Mesendoderm (in vitro differentiated cells): ENCODE measurements around the gene SNX30.

ENCODE experiments used
- DNase-seq: peaks from one replicate; pipeline ENCODE4 v3.0.0; 2013
- H2AK5ac ChIP-seq: 2 replicates; pipeline ENCODE4 v1.6.1; 2013; ENCODE audit warnings: low read length, inconsistent platforms
- H2BK120ac ChIP-seq: 2 replicates; pipeline ENCODE4 v1.6.1; 2013; ENCODE audit warnings: low read depth, mild to moderate bottlenecking, low read length, moderate library complexity, mixed read lengths
- H2BK15ac ChIP-seq: replicated peaks from 2 replicates; pipeline ENCODE4 v1.6.1; 2013; ENCODE audit warnings: low read depth, mild to moderate bottlenecking, moderate library complexity
- H2BK5ac ChIP-seq: 2 replicates; pipeline ENCODE4 v1.6.1; 2013; ENCODE audit warnings: low read length, inconsistent platforms
- H3K18ac ChIP-seq: 2 replicates; pipeline ENCODE4 v1.6.1; 2013; ENCODE audit warnings: mild to moderate bottlenecking, low read length, mixed read lengths
- H3K23ac ChIP-seq: one replicate; pipeline ENCODE4 v1.6.1; 2013; ENCODE audit warnings: low read length
- H3K27ac ChIP-seq: 2 replicates; pipeline ENCODE4 v1.5.1; 2013; ENCODE audit warnings: low read depth, mild to moderate bottlenecking, inconsistent platforms, low read length, moderate library complexity
- H3K27me3 ChIP-seq: 2 replicates; pipeline ENCODE4 v1.6.1; 2013; ENCODE audit warnings: low read length, control low read depth, mild to moderate bottlenecking, inconsistent platforms; ENCODE audit not compliant: insufficient read depth, poor library complexity
- H3K36me3 ChIP-seq: 2 replicates; pipeline ENCODE4 v1.6.1; 2013; ENCODE audit warnings: low read length, inconsistent platforms; ENCODE audit not compliant: control insufficient read depth, insufficient read depth
- H3K4ac ChIP-seq: one replicate; pipeline ENCODE4 v1.6.1; 2013; ENCODE audit warnings: low read depth, mild to moderate bottlenecking, low read length, moderate library complexity
- H3K4me1 ChIP-seq: 2 replicates; pipeline ENCODE4 v1.6.1; 2013; ENCODE audit warnings: low read depth, low read length, inconsistent platforms; ENCODE audit not compliant: control insufficient read depth
- H3K4me2 ChIP-seq: 2 replicates; pipeline ENCODE4 v1.6.1; 2013; ENCODE audit warnings: low read length
- H3K4me3 ChIP-seq: 2 replicates; pipeline ENCODE4 v1.5.1; 2013; ENCODE audit warnings: mild to moderate bottlenecking, low read length
- H3K56ac ChIP-seq: one replicate; pipeline ENCODE4 v1.6.1; 2013; ENCODE audit warnings: low read length
- H3K79me1 ChIP-seq: 2 replicates; pipeline ENCODE4 v1.6.1; 2013; ENCODE audit warnings: low read length, inconsistent platforms
- H3K79me2 ChIP-seq: 2 replicates; pipeline ENCODE4 v1.6.1; 2013; ENCODE audit warnings: mild to moderate bottlenecking, low read length; ENCODE audit not compliant: control insufficient read depth, insufficient read depth
- H3K9ac ChIP-seq: 2 replicates; pipeline ENCODE4 v1.6.1; 2013; ENCODE audit warnings: low read length, inconsistent platforms
- H4K5ac ChIP-seq: one replicate; pipeline ENCODE4 v1.6.1; 2013; ENCODE audit warnings: low read length
- H4K8ac ChIP-seq: one replicate; pipeline ENCODE4 v1.6.1; 2013; ENCODE audit warnings: low read depth, mild to moderate bottlenecking, control low read depth, low read length, moderate library complexity
- WGBS: extraction: QIAGEN DNeasy Blood & Tissue Kit; methylation state at CpG from one replicate; pipeline ENCODE4 v1.1.7; 2013; ENCODE audit warnings: low lambda C conversion rate, missing lambda C conversion rate; ENCODE audit not compliant: insufficient coverage; ENCODE audit errors: extremely low coverage; 5-methylcytosine and 5-hydroxymethylcytosine counted together

The SNX30 gene

DNA sequence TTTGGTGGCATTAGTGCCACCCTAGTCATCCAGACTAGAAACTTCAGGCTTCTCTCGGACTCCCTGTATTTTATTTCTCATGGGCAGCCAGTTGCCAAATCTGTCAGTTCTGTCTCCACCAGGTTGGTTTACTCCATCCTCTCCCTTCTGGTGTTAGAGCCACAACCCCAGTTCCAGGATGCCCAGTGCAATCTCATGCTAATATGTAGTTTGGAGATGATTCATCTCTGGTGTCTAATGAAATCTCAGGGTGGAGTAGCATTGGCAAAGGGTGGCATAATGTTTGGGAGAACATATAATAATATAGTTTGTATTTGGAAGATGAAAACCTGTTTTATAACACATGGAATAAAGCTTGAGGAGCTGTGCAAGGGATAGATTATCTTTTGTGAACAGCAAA lies 109.9 kb downstream of the SNX30 start:
- Histone ChIP-seq H3K27me3 (no peaks in the 10 kb centered on the region), H3K4ac (no peak overlapping the region), H3K56ac (no peak overlapping the region), H3K9ac (no peak overlapping the region), H4K8ac (no peak overlapping the region), H3K36me3 (no peaks in the 10 kb centered on the region), H3K79me1 (no peaks in the 10 kb centered on the region), H4K5ac (no peak overlapping the region), H3K4me2 (no peak overlapping the region), H3K4me1 (no peaks in the 10 kb centered on the region), H3K23ac (no peak overlapping the region), H2AK5ac (no peak overlapping the region), H3K27ac (no peak overlapping the region), H3K4me3 (no peak overlapping the region), H2BK5ac (no peak overlapping the region), H2BK120ac (no peak overlapping the region), H3K79me2 (no peaks in the 10 kb centered on the region), H3K18ac (no peak overlapping the region), H2BK15ac (no peak overlapping the region)
- no peak for DNase-seq
- no CpG with 5 or more reads among the region's 1 CpG for WGBS

DNA sequence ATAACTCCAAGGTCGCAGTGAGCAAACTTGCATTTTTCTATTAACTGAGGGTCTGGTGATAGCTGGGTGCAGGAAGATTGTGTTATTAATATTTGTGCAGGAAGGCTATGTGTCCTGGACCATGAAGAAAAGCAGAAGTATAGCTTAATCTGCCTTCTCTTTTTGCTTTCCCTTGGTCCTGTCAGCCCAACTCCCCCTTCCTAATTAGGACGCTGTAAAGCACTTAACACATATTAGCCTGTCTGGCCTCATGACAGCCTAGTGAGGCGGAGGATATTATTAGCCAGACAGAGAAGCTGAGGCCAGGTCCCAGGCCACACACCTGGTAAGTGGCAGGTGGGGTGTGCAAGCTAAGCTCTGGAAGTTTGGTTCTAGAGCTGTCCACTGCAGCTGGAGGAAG lies 110.6 kb downstream of the SNX30 start:
- Histone ChIP-seq H3K9ac (no peak overlapping the region), H2BK5ac (no peak overlapping the region), H3K4ac (no peak overlapping the region), H3K27me3 (no peaks in the 10 kb centered on the region), H3K23ac (no peak overlapping the region), H4K5ac (no peak overlapping the region), H3K4me3 (no peak overlapping the region), H3K4me1 (no peaks in the 10 kb centered on the region), H3K27ac (no peak overlapping the region), H3K36me3 (no peaks in the 10 kb centered on the region), H2BK120ac (no peak overlapping the region), H3K79me2 (no peaks in the 10 kb centered on the region), H3K18ac (no peak overlapping the region), H3K79me1 (no peaks in the 10 kb centered on the region), H4K8ac (no peak overlapping the region), H3K56ac (no peak overlapping the region), H2AK5ac (no peak overlapping the region), H2BK15ac (no peak overlapping the region), H3K4me2 (no peak overlapping the region)
- no peak for DNase-seq
- no CpG with 5 or more reads among the region's 3 CpGs for WGBS

DNA sequence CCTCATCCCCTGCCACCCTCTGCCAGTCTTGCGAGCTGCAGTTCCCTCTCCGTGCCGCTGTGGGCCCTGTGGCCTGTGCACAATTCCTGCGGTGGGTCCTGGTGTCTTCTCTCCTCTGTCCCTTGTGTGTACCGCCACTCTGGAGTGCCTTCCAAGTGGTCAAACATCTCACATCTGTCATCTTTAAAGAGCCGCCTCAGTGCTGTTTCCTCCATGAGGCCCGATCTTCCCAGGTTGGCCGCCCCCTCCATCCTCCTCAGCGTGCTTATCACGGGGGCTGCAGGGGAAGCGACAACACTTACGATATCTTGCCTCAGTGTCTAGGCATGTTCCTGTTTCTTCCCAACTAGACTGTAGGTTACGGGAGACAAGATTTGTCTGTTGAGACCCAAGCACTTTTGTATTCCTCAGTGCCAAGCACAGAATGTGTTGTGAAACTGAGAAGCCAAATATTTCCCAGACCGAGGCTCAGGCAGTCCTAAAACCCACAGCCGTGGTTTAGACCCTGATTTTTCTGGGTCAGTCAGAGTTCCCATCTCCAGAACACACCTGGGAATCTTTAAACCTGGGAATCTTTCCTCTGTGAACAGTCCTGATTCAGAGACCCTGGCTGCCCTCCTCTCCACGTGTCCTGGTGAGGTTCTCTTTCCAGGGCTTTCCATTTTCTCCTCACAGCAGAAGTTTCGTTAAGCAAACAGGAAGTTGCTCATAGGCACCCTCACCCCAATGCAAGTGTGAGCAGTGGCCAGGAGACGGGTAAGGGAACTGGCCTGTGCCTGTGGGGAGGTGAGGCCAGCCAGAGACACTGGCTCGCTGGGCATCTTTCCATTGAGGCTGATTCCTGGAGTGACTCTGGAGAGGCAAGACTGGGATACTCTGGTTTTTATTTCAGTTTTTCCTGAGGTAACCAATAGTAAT lies 111.3 kb downstream of the SNX30 start:
- no peaks in the 10 kb centered on the region for H3K27me3 ChIP-seq
- no peaks in the 10 kb centered on the region for H3K36me3 ChIP-seq
- H2BK5ac ChIP-seq = no peak overlapping the region
- H3K79me2 ChIP-seq = no peaks in the 10 kb centered on the region
- no peak overlapping the region for H4K8ac ChIP-seq
- no peak overlapping the region for H4K5ac ChIP-seq
- no peak overlapping the region for H3K23ac ChIP-seq
- H3K56ac ChIP-seq = no peak overlapping the region
- no peak overlapping the region for H2BK120ac ChIP-seq
- H3K9ac ChIP-seq = no peak overlapping the region
- H3K27ac ChIP-seq = no peak overlapping the region
- no peak for DNase-seq
- H3K4me3 ChIP-seq = no peak overlapping the region
- no peak overlapping the region for H3K18ac ChIP-seq
- no peaks in the 10 kb centered on the region for H3K79me1 ChIP-seq
- no peaks in the 10 kb centered on the region for H3K4me1 ChIP-seq
- WGBS = no CpG with 5 or more reads among the region's 19 CpGs
- no peak overlapping the region for H2AK5ac ChIP-seq
- H3K4ac ChIP-seq = no peak overlapping the region
- no peak overlapping the region for H2BK15ac ChIP-seq
- H3K4me2 ChIP-seq = no peak overlapping the region

DNA sequence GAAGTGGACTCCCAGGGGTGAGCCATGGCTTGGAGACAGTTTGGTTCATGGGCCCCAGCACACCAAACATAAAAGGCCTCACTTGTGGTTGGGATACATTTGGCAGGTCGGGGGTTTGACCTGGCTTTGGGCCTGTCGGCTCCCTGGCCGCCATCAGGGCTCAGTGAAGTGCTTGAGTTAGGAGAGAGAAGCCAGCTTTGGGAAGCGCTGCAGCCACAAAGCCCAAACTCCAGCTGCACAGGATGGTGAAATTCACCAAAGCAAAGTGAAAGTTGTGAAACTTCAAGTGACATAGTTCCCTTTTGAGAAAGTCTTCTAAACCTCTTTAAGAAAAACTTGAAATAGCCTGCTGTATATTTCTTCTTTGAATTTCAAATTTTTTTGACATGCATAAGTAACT lies 112.7 kb downstream of the SNX30 start:
- Histone ChIP-seq H2BK5ac (no peak overlapping the region), H3K4me1 (no peaks in the 10 kb centered on the region), H3K79me2 (no peaks in the 10 kb centered on the region), H3K4me2 (no peak overlapping the region), H3K27ac (no peak overlapping the region), H3K27me3 (no peaks in the 10 kb centered on the region), H3K4ac (no peak overlapping the region), H2BK120ac (no peak overlapping the region), H3K4me3 (no peak overlapping the region), H4K5ac (no peak overlapping the region), H2AK5ac (no peak overlapping the region), H3K56ac (no peak overlapping the region), H3K79me1 (no peaks in the 10 kb centered on the region), H2BK15ac (no peak overlapping the region), H3K18ac (no peak overlapping the region), H3K36me3 (no peaks in the 10 kb centered on the region), H3K9ac (no peak overlapping the region), H3K23ac (no peak overlapping the region), H4K8ac (no peak overlapping the region)
- whole genome bisulfite sequencing = no CpG with 5 or more reads among the region's 4 CpGs
- DNase-seq = no peak

DNA sequence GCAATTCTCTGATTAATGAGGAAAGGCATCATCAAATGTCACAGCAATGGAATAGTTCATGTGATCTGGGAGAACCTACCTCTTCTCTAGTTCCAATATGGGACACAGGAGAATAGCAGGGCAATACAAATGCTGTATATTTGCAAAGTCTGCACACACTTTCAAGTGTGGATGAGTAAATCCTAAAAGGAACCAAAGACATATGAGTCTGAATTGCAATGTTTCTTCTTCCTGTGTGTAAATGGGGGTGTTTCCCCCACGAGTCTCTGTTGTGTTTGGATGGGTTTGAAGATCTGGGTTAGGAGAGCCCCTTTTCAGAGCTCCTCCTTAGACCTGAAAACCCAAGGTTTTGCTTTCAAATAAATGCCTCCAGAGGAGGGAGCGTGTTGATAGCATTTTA lies 113.2 kb downstream of the SNX30 start:
- Histone ChIP-seq H2BK120ac (no peak overlapping the region), H3K56ac (no peak overlapping the region), H2BK5ac (no peak overlapping the region), H3K9ac (no peak overlapping the region), H3K27me3 (no peaks in the 10 kb centered on the region), H3K79me2 (no peaks in the 10 kb centered on the region), H4K8ac (no peak overlapping the region), H3K4me3 (no peak overlapping the region), H4K5ac (no peak overlapping the region), H3K27ac (no peak overlapping the region), H2BK15ac (no peak overlapping the region), H3K79me1 (no peaks in the 10 kb centered on the region), H3K4me1 (no peaks in the 10 kb centered on the region), H3K4ac (no peak overlapping the region), H3K36me3 (no peaks in the 10 kb centered on the region), H3K4me2 (no peak overlapping the region), H2AK5ac (no peak overlapping the region), H3K23ac (no peak overlapping the region), H3K18ac (no peak overlapping the region)
- DNase-seq = no peak
- no CpG with 5 or more reads among the region's 2 CpGs for WGBS

DNA sequence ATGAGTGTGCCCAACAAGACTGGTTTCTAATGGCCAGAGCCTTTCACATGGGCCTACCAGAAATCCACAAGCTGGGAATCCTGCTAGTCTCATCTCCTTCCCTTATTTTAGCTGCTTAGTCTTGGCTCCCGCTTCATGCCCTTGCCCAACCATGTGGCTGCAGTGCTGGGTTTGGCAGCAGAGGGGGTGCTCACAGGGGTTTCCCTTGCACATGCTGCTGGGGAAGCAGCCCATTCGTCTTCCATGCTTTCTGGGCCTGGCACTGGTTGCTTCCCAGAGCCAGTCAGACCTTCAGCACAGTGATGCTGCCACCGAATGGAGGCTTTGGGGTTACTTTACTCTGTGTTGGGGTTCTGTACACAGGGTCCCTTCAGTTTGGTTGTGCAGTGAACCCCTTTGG lies 113.8 kb downstream of the SNX30 start:
- no peak overlapping the region for H4K5ac ChIP-seq
- no peaks in the 10 kb centered on the region for H3K36me3 ChIP-seq
- no peak overlapping the region for H3K27ac ChIP-seq
- no peak overlapping the region for H2BK120ac ChIP-seq
- no peak overlapping the region for H3K9ac ChIP-seq
- H2AK5ac ChIP-seq = no peak overlapping the region
- no peak overlapping the region for H4K8ac ChIP-seq
- no peak overlapping the region for H3K56ac ChIP-seq
- no peaks in the 10 kb centered on the region for H3K79me2 ChIP-seq
- no peak overlapping the region for H3K4ac ChIP-seq
- no peaks in the 10 kb centered on the region for H3K4me1 ChIP-seq
- no peak overlapping the region for H2BK15ac ChIP-seq
- H3K18ac ChIP-seq = no peak overlapping the region
- no peaks in the 10 kb centered on the region for H3K79me1 ChIP-seq
- H3K23ac ChIP-seq = no peak overlapping the region
- H3K4me2 ChIP-seq = no peak overlapping the region
- DNase-seq = peak; percentile 26
- no CpG with 5 or more reads among the region's 3 CpGs for WGBS
- H2BK5ac ChIP-seq = no peak overlapping the region
- H3K4me3 ChIP-seq = no peak overlapping the region
- no peaks in the 10 kb centered on the region for H3K27me3 ChIP-seq
